GM03348 (cell line): Measurements from ENCODE around the gene AUTS2.
"Not testable (repeated sequence)": the region's sequence is repeated elsewhere in the genome, so short reads cannot be mapped to it uniquely, and the experiment has no call there.

Experiments
- DNase-seq: peaks from one replicate; pipeline ENCODE4 v3.0.0; 2012; ENCODE audit warnings: low spot score

The AUTS2 gene

GRCh38 chr7:69761290-69761922, 163.1 kb downstream of the AUTS2 start:
- no peak for DNase-seq

DNA sequence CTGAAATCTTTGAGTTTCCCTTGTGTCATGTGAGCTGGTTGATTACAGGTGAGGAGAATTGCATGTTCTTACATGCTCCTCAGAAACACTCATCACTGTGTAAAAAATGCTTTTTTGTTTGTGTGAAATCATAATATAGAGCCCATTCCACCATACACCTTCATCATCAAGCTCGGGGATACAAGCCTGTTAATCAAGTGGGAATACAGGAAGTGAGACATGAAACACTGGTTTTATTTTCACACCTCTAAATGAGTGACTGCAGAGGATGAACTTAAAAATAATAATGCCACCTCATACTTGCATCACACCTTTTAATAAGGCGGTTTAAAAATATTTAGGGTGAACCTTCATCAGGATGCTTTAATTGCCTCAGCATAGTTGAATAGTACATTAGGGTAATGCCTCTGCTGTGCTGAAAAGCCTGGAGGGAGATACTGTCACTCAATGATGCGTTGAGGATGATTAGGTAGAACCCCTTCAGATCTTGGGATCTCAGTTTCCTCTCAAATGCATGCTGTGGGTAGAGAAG, 164.6 kb downstream of the AUTS2 start:
- DNase-seq: no peak

GRCh38 chr7:69763513-69763912, 165.2 kb downstream of the AUTS2 start:
- DNase-seq: no peak

DNA sequence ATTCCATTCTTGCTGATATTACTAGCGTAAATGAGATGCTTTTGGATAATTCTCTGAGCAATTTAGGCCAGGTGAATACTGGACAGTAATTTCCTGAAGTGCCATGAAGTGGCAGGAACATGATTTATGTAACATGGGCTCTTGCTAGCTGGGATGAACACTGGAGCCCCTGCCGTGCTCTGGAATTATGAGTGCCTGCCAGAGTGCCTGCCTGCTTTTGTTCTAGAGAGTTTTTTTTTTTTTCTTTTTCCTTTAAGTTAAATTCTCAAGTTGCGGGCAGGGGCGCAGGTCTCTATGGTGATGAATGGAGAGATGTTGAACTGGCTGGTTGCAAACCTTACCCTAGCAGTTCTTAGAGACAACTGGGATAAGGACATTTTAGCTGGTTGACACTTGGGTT, 165.9 kb downstream of the AUTS2 start:
- no peak for DNase-seq

DNA sequence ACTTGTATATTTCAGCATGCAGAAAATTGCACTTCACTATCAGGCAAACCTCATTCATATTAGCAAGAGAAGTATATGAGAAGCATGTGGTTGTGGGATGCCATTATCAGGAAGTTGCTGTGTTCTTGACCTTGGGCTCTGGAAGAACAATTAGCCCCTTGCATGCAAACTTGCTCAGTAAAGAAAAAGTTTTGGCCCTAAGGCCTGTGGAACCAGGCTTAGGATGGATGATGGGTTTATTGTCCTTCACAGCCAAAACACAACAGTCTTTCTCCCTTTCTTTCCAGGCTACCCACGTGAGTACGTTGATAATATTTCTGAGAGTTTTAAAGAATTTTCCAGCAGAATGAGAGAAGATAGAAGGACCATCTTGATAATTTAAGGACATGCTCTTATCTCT, 166.4 kb downstream of the AUTS2 start:
- no peak for DNase-seq

GRCh38 chr7:69765879-69766278, 167.6 kb downstream of the AUTS2 start:
- DNase-seq: no peak

DNA sequence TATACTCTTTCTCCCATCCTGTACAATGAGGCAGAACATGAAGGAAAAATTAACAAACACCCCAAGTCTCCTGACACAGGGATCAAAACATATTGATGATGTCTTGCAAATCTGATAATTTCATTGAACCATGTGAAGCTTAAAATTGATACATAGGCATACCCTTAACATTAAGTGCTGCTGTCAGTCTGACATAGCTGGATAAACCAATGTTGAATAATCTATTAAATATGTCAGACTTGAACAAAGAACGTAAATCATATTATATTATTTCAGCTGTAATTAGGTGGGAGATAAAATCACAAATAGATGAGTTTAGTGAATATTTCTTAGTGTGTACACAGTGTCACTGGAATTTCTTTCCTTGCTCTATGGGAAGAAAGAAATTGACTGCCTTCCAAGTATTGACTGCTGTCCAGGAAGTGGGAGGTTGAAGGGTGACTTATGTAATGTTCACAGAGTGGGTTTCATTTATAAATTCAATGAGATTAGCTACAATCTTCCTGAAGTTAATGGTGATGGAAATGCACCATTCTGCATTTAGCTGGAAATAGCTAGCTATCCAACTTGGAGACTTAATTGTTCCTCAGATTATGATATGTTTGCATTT, 170.8 kb downstream of the AUTS2 start:
- DNase-seq: peak; percentile 19

DNA sequence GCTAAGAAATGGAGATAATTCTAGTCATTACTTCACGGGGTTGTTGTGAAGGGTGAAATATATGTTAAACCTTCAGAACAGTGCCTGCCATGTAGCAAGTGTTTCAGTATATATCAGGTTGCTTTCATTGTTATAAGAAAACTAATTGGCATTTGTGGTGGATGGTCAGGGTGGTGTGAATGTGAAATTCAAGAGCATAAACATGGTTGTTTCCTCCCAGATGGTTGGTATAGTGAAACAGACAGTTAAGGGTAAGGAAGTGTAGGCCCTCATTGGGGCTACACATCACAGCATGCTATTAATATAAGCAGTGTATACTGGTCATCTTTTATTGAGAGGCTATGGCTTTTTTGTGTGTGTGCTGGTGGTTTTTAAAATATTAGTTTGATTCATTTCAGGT, 171.6 kb downstream of the AUTS2 start:
- DNase-seq: no peak

DNA sequence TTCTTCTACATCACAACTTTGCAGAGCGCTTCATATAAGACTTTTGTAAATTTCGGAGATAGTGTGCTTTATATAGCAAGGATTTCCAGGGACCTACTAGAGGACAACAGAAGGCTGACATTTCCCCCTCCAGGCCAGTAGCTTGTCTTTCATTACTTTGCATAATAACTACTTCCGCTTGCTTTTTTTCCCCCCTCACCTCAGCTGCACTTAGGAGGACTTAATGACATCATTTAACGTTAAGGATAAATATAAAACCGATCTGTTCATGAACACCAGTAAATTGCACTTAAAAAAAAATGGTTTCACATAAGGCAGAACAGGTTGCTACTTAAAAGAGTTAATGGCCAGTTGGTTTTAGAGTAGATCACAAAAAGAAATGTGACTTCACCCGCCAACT, 172.3 kb downstream of the AUTS2 start:
- no peak for DNase-seq

DNA sequence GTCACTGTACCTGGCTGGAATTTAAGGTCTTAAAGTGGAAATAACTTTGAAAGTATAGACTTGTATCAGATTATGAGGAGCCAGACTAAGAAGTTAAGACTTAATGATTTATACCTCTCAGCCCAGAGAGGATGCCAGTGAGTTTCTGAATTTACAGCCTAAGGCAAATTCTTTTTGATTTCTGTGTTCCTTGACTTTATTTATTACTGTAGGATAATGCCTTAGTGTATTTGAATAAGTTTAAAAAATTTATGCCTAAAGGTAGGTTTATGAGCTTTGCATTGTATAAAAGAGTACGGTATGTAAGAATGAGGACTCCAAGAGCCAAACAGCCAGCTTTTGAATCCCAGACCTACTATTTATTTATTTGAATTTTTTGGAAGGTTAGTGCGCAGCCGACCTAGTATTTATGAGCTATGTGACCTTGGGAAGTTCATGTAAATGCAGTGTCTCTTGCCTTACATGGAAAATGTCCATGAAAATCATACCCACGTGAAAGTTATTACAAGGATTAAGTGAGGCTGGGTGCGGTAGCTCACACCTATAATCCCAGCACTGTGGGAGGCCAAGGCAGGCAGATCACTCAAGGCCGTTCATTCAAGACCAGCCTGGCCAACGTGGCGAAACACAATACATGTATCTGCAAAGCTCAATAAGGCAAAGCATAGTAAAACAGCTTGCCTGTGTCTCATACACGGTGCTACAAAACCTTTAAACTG, 174.6 kb downstream of the AUTS2 start:
- DNase-seq: no peak

- DNase-seq: no peak
Measured at GRCh38 chr7:69773535-69774225, 175.4 kb downstream of the AUTS2 start.

- peak; percentile 59 for DNase-seq
Measured at GRCh38 chr7:69775231-69775771, 177.0 kb downstream of the AUTS2 start.

- peak; percentile 40 for DNase-seq
Measured at GRCh38 chr7:69776611-69777010, 178.3 kb downstream of the AUTS2 start.

- no peak for DNase-seq
Measured at GRCh38 chr7:69778138-69778537, 179.9 kb downstream of the AUTS2 start.

DNA sequence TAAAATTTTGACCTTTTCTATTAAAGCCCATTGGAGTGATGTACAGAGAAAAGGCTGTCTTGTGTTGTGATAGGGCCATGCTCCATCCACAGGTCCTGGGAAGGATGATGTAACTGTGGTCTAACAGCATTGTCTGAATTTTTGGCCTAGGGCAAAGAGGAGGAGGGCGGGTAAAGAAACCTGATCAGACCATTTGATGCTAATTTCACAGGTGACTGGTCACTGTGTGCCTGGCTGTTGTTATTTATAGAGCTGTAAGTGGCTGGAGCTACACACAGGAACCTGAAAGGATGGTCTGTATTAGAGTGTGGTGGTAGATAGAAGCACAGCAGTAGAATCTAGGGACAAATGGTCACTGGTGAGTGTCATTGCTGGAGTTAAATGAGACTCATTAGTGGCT, 182.1 kb downstream of the AUTS2 start:
- no peak for DNase-seq

- peak; percentile 54 for DNase-seq
Measured at GRCh38 chr7:69781412-69781846, 183.2 kb downstream of the AUTS2 start.

DNA sequence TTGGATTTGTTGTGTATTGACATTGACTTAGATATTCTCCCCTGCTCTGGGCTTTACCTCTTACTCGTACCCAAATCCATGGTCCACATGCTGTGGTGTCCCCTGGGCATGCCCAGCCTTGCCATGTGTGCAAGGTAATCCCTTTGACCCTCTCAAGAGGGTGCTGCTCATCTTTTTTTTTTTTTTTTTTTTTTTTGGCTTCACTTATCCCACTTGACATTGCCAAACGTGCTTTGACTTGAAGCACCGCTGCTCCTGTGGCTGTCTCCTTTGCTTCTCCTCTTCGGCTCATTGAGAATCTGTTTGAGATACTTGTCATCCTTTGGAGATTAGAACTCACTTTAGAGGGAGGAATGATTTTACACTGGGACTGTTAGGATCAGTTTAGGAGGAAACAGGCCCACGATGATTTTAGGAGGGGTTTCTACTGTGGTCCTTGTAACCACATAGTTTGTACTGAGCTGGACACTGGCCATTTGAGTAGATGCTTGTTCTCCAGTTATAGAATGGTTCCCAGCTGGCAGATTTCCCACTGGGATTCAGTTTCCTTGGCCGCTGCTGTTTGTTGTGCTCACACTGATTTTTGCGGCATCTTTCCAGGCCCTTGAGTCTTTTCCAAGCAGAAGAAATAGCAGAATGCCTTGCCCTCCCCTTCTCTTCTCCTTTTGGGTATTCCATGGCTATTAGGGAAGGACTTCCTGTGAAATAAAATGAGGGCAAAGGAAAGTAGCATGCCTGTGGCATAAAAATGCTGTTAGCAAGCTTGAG, 184.8 kb downstream of the AUTS2 start:
- peak; percentile 47 for DNase-seq

- not testable (repeated sequence) for DNase-seq
Measured at GRCh38 chr7:69786130-69786529, 187.9 kb downstream of the AUTS2 start.

GRCh38 chr7:69786730-69787395, 188.6 kb downstream of the AUTS2 start:
- no peak for DNase-seq

GRCh38 chr7:69787736-69788431, 189.6 kb downstream of the AUTS2 start:
- DNase-seq: no peak
